H1 (cell line): ENCODE data around the gene KCNE1. TPM values are rescaled to one million over a fixed set of nuclear protein-coding genes. Genes with fewer than 3 reads are reported as not detected.

Experiments used
- CTCF ChIA-PET: fragments of 300-600 bp; sonication (Branson Sonifier 250); formaldehyde crosslinking; loops from one replicate; lab custom pipeline; 2021; ENCODE audit not compliant: partially characterized antibody; lab: Charles Lee
- POLR2A ChIA-PET: fragments of 300-600 bp; sonication (Branson Sonifier 250); formaldehyde crosslinking; loops from one replicate; lab custom pipeline; 2021; ENCODE audit warnings: inconsistent platforms; ENCODE audit not compliant: partially characterized antibody; lab: Charles Lee
- DNase-seq, 2 experiments: peaks; one replicate each; pipeline versions ENCODE4 v3.0.0 to v3.0.0-alpha.2; 2010 to 2022; ENCODE audit warnings: low spot score in 2 of 2, low read depth in 1 of 2, mixed read lengths in 1 of 2
- FAIRE-seq: peaks from 2 replicates; lab custom pipeline; 2011; peaks lifted over from hg19 to GRCh38; lab: Jason Lieb, UNC
- H2AFZ ChIP-seq: 2 replicates; pipeline ENCODE4 v1.8.1; 2012; ENCODE audit warnings: low read length, inconsistent platforms
- H2AK5ac ChIP-seq: 2 replicates; pipeline ENCODE4 v1.6.1; 2013; ENCODE audit warnings: low read depth, low read length
- H2BK120ac ChIP-seq: replicated peaks from 2 replicates; pipeline ENCODE3; 2013; ENCODE audit warnings: low read depth, low read length, inconsistent platforms
- H2BK12ac ChIP-seq: 2 replicates; pipeline ENCODE4 v1.6.1; 2013; ENCODE audit warnings: low read depth, low read length
- H2BK15ac ChIP-seq: 2 replicates; pipeline ENCODE4 v1.6.1; 2013; ENCODE audit warnings: low read length
- H2BK20ac ChIP-seq: 2 replicates; pipeline ENCODE4 v1.6.1; 2013; ENCODE audit warnings: low read length
- H2BK5ac ChIP-seq: 2 replicates; pipeline ENCODE4 v1.6.1; 2013; ENCODE audit warnings: low read depth, low read length
- H3K14ac ChIP-seq: 2 replicates; pipeline ENCODE4 v1.6.1; 2013; ENCODE audit warnings: inconsistent platforms; ENCODE audit not compliant: insufficient read length
- H3K18ac ChIP-seq: 2 replicates; pipeline ENCODE4 v1.6.1; 2013; ENCODE audit warnings: low read length; ENCODE audit errors: extremely low read depth
- H3K23ac ChIP-seq: 2 replicates; pipeline ENCODE4 v1.6.1; 2013; ENCODE audit warnings: inconsistent platforms; ENCODE audit not compliant: insufficient read length
- H3K23me2 ChIP-seq: 2 replicates; pipeline ENCODE4 v1.6.1; 2013; ENCODE audit warnings: low read depth, low read length
- H3K27ac ChIP-seq: 2 replicates; pipeline ENCODE4 v1.6.1; 2011; ENCODE audit warnings: low read depth, low read length, inconsistent platforms
- H3K27me3 ChIP-seq, 4 experiments: replicated peaks in 1 of 4; 1 replicate in 1 of 4; 2 replicates in 3 of 4; pipeline versions ENCODE4 v1.6.1 to v1.8.1; 2011 to 2013; ENCODE audit warnings: low read length in 3 of 4, mild to moderate bottlenecking in 3 of 4, inconsistent platforms in 2 of 4, mixed read lengths in 2 of 4, moderate library complexity in 1 of 4; ENCODE audit not compliant: control insufficient read depth in 3 of 4, insufficient read depth in 3 of 4; ENCODE audit errors: extremely low read depth in 1 of 4
- H3K36me3 ChIP-seq, 4 experiments: 2 replicates each; pipeline versions ENCODE4 v1.6.1 to v1.8.1; 2011 to 2013; ENCODE audit warnings: mild to moderate bottlenecking in 4 of 4, low read length in 3 of 4, moderate library complexity in 2 of 4, control low read depth in 1 of 4, inconsistent platforms in 1 of 4; ENCODE audit not compliant: insufficient read depth in 4 of 4, control insufficient read depth in 2 of 4
- H3K4ac ChIP-seq: replicated peaks from 2 replicates; pipeline ENCODE3; 2013; ENCODE audit warnings: low read length, low read depth, mixed read lengths, inconsistent platforms; ENCODE audit not compliant: insufficient read length
- H3K4me1 ChIP-seq, 4 experiments: replicated peaks in 1 of 4; 1 replicate in 1 of 4; 2 replicates in 3 of 4; pipeline versions ENCODE4 v1.6.1 to v1.8.1; 2011 to 2013; ENCODE audit warnings: low read length in 3 of 4, inconsistent platforms in 2 of 4, mixed read lengths in 1 of 4; ENCODE audit not compliant: insufficient read depth in 4 of 4, control insufficient read depth in 3 of 4
- H3K4me2 ChIP-seq, 2 experiments: 2 replicates each; pipeline versions ENCODE4 v1.6.1 to v1.8.1; 2011 to 2013; ENCODE audit warnings: low read depth in 2 of 2, low read length in 2 of 2, control low read depth in 1 of 2, inconsistent platforms in 1 of 2, mild to moderate bottlenecking in 1 of 2; ENCODE audit not compliant: insufficient read depth in 1 of 2
- H3K4me3 ChIP-seq, 4 experiments: fragments of 200-600, 300-600 bp in 1 of 4; sonication (generic), shearing (Covaris generic), sonication (Bioruptor Twin) in 1 of 4; 2 replicates each; pipeline versions ENCODE4 v1.5.1 to v1.8.1; 2011 to 2016; ENCODE audit warnings: low read length in 4 of 4, low read depth in 3 of 4, control low read depth in 2 of 4, inconsistent platforms in 2 of 4, mild to moderate bottlenecking in 2 of 4, mixed read lengths in 1 of 4, moderate library complexity in 1 of 4; ENCODE audit not compliant: insufficient read depth in 2 of 4; ENCODE audit errors: extremely low read depth in 1 of 4
- H3K56ac ChIP-seq: replicated peaks from 2 replicates; pipeline ENCODE3; 2013; ENCODE audit warnings: low read depth, mild to moderate bottlenecking, mixed read lengths, low read length, inconsistent platforms; ENCODE audit not compliant: insufficient read length
- H3K79me1 ChIP-seq: 2 replicates; pipeline ENCODE4 v1.6.1; 2013; ENCODE audit warnings: low read depth, low read length, control low read depth
- H3K79me2 ChIP-seq, 2 experiments: 2 replicates each; pipeline versions ENCODE4 v1.6.1 to v1.8.1; 2012 to 2013; ENCODE audit warnings: low read length in 2 of 2, mild to moderate bottlenecking in 2 of 2, inconsistent platforms in 1 of 2; ENCODE audit not compliant: insufficient read depth in 2 of 2, control insufficient read depth in 1 of 2
- H3K9ac ChIP-seq, 4 experiments: replicated peaks in 1 of 4; 1 replicate in 1 of 4; 2 replicates in 3 of 4; pipeline versions ENCODE4 v1.6.1 to v1.8.1; 2011 to 2013; ENCODE audit warnings: low read depth in 3 of 4, low read length in 3 of 4, control low read depth in 2 of 4, mild to moderate bottlenecking in 2 of 4, moderate library complexity in 2 of 4, inconsistent platforms in 1 of 4; ENCODE audit errors: extremely low read depth in 1 of 4
- H3K9me3 ChIP-seq, 2 experiments: 2 replicates each; pipeline versions ENCODE4 v1.6.1 to v1.8.1; 2012 to 2013; ENCODE audit warnings: mild to moderate bottlenecking in 2 of 2, moderate library complexity in 2 of 2, control low read depth in 1 of 2, inconsistent platforms in 1 of 2, low read depth in 1 of 2, low read length in 1 of 2, mixed read lengths in 1 of 2; ENCODE audit not compliant: insufficient read depth in 2 of 2
- H4K20me1 ChIP-seq, 2 experiments: replicated peaks in 1 of 2; 2 replicates each; pipeline versions ENCODE3 to v1.8.1; 2011 to 2013; ENCODE audit warnings: inconsistent platforms in 2 of 2, low read length in 2 of 2, mild to moderate bottlenecking in 1 of 2; ENCODE audit not compliant: insufficient read depth in 2 of 2, control insufficient read depth in 1 of 2
- H4K5ac ChIP-seq: 2 replicates; pipeline ENCODE4 v1.6.1; 2013; ENCODE audit warnings: low read length, low read depth, mixed read lengths, inconsistent platforms; ENCODE audit not compliant: insufficient read length
- H4K8ac ChIP-seq: 2 replicates; pipeline ENCODE4 v1.8.0; 2013; ENCODE audit warnings: mild to moderate bottlenecking, moderate library complexity, low read length, inconsistent platforms; ENCODE audit not compliant: insufficient read depth; ENCODE audit errors: extremely low read depth
- H4K91ac ChIP-seq: replicated peaks from 2 replicates; pipeline ENCODE3; 2013; ENCODE audit warnings: low read length, mixed read lengths, inconsistent platforms; ENCODE audit not compliant: insufficient read length
- BRCA1 ChIP-seq: IDR thresholded peaks from 2 replicates; pipeline ENCODE4 v1.6.1; 2012; ENCODE audit warnings: low read depth, low read length, improper control_type of control experiment
- CBX5 ChIP-seq: fragments of 300-800, 300-1000 bp; sonication (generic); IDR thresholded peaks from 2 replicates; pipeline ENCODE4 v1.7.1; 2016; ENCODE audit warnings: antibody characterized with exemption, low read length, low read depth
- CEBPB ChIP-seq: IDR thresholded peaks from 2 replicates; pipeline ENCODE4 v1.6.1; 2012; ENCODE audit warnings: low read depth, low read length
- CHD2 ChIP-seq: IDR thresholded peaks from 2 replicates; pipeline ENCODE4 v1.6.1; 2012; ENCODE audit warnings: low read length, improper control_type of control experiment
- EP300 ChIP-seq, 2 experiments: IDR thresholded peaks; 1 replicate in 1 of 2; 2 replicates in 1 of 2; pipeline ENCODE4 v1.6.1; 2011 to 2012; ENCODE audit warnings: low read depth in 2 of 2, low read length in 2 of 2, mild to moderate bottlenecking in 2 of 2, borderline replicate concordance in 1 of 2, inconsistent platforms in 1 of 2, moderate library complexity in 1 of 2
- EZH2 ChIP-seq: fragments of 200-600 bp; sonication (generic); IDR thresholded peaks from 2 replicates; pipeline ENCODE4 v1.7.1; 2012; ENCODE audit warnings: low read depth, mild to moderate bottlenecking, moderate library complexity, low read length, inconsistent platforms; ENCODE audit not compliant: severe bottlenecking
- HDAC2 ChIP-seq, 2 experiments: fragments of 300-600 bp in 1 of 2; sonication (generic) in 1 of 2; IDR thresholded peaks; 2 replicates each; pipeline ENCODE4 v1.6.1; 2011 to 2012; ENCODE audit warnings: low read depth in 2 of 2, low read length in 2 of 2, mild to moderate bottlenecking in 2 of 2, moderate library complexity in 2 of 2, borderline replicate concordance in 1 of 2, inconsistent platforms in 1 of 2
- JUND ChIP-seq: IDR thresholded peaks from 2 replicates; pipeline ENCODE4 v1.6.1; 2011; ENCODE audit warnings: mild to moderate bottlenecking, improper control_type of control experiment, low read length
- KDM4A ChIP-seq: IDR thresholded peaks from one replicate; pipeline ENCODE4 v1.7.1; 2012; ENCODE audit warnings: low read depth, mild to moderate bottlenecking, moderate library complexity, low read length, inconsistent platforms; ENCODE audit not compliant: severe bottlenecking
- RAD21 ChIP-seq, 2 experiments: IDR thresholded peaks in 1 of 2; conservative IDR thresholded peaks in 1 of 2; 2 replicates each; pipeline ENCODE4 v1.6.1; 2011; ENCODE audit warnings: low read depth in 2 of 2, low read length in 2 of 2, improper control_type of control experiment in 1 of 2, inconsistent platforms in 1 of 2, mild to moderate bottlenecking in 1 of 2, moderate library complexity in 1 of 2
- SIX5 ChIP-seq: IDR thresholded peaks from 2 replicates; pipeline ENCODE4 v1.6.1; 2011; ENCODE audit warnings: mild to moderate bottlenecking, low read depth, low read length
- SP4 ChIP-seq: IDR thresholded peaks from 2 replicates; pipeline ENCODE4 v1.6.1; 2012; ENCODE audit warnings: low read length, inconsistent platforms
- WGBS, 2 experiments: shearing (Covaris generic) in 1 of 2; methylation state at CpG; one replicate each; pipeline versions ENCODE4 v1.1.6 to v1.1.7; 2013 to 2015; ENCODE audit warnings: low lambda C conversion rate in 2 of 2, mixed read lengths in 2 of 2, inconsistent platforms in 1 of 2, low coverage in 1 of 2, missing lambda C conversion rate in 1 of 2; ENCODE audit not compliant: insufficient replicate concordance in 2 of 2, insufficient coverage in 1 of 2, insufficient read length in 1 of 2; ENCODE audit errors: extremely low coverage in 1 of 2, missing lambda C conversion rate in 1 of 2; 5-methylcytosine and 5-hydroxymethylcytosine counted together
- polyA plus RNA-seq, 7 experiments: library from polyadenylated mRNA; depleted of rRNA in 3 of 7; stranded (reverse) in 5 of 7; unstranded in 2 of 7; fragments of >200 nt in 5 of 7; fragments of 200-250 nt in 2 of 7; gene quantifications; 1 replicate in 5 of 7; 2 replicates in 1 of 7; 4 replicates in 1 of 7; pipeline versions ENCODE4 v1.2.1 to v1.2.3, GENCODE V29; 2011 to 2013; ENCODE audit warnings: missing spikeins in 2 of 7, mixed read lengths in 2 of 7
- total RNA-seq: library from RNA; stranded (reverse); fragmentation: NEBNext Ultra II Directional; extraction: Animal tissue kit (Norgen Biotek cat#: 25700); gene quantifications from 2 replicates; pipeline ENCODE4 v1.2.1, GENCODE V29; 2021
- TF ChIP-seq, protein P1 (sequence below): IDR thresholded peaks from 2 replicates; pipeline ENCODE4 v1.6.1; 2012; ENCODE audit warnings: inconsistent platforms

Gene KCNE1
- total and polyA plus RNA-seq, 2 of the 8 experiments (the other 6 are each of a cell fraction or from before 2014, with no cell fraction given), result 0.08 to 0.28 TPM

- Histone ChIP-seq H3K4me3 (no peak overlapping the region), H2BK12ac (no peak overlapping the region; the same call in 1 of the 2 replicates), H3K4me1 (peaks cover 8 to 19% (median 14%) of the 10 kb centered on the region in 4 experiments), H2BK20ac (no peak overlapping the region), H2BK120ac (no peak overlapping the region), H3K27me3 (no peaks in the 10 kb centered on the region; a peak in 2 of 7 replicates), H3K27ac (no peak overlapping the region), H4K20me1 (no peaks in the 10 kb centered on the region), H3K79me2 (no peaks in the 10 kb centered on the region), H3K9me3 (no peaks in the 10 kb centered on the region), H2AFZ (0 out of 2 replicates have a peak overlapping the region, but pooled peaks have one; percentile 8), H3K4me2 (peak overlapping the region in 1 of 2 experiments; percentile 40; a peak in 2 of 4 replicates), H3K9ac (no peak overlapping the region), H2BK5ac (no peak overlapping the region), H3K14ac (no peak overlapping the region), H3K79me1 (no peaks in the 10 kb centered on the region), H3K18ac (no peak overlapping the region), H4K5ac (no peak overlapping the region), H3K4ac (no peak overlapping the region), H3K23me2 (no peaks in the 10 kb centered on the region), H3K56ac (no peak overlapping the region), H3K36me3 (no peaks in the 10 kb centered on the region), H2BK15ac (no peak overlapping the region), H3K23ac (no peak overlapping the region), H4K91ac (no peak overlapping the region), H4K8ac (no peak overlapping the region), H2AK5ac (no peak overlapping the region)
- 81% methylated on average over 5 of the region's 5 CpGs; no CpG with 5 or more reads in 1 of the 2 experiments for WGBS, 2 experiments
- ChIA-PET CTCF (interaction anchor here (0.7 to 2.8 kb wide), 12 partner anchors 9 to 159 kb away, joined by 3 to 15 read pairs (median 4); no protein-coding TSS in a partner anchor), POLR2A (interaction anchor here (1.0 to 1.5 kb wide), 3 partner anchors 18 to 23 kb away, joined by 3 to 6 read pairs (median 3); no protein-coding TSS in a partner anchor)
- no peak for FAIRE-seq
- DNase-seq, result no peak
- TF ChIP-seq BRCA1 (no peak), HDAC2 (IDR thresholded peaks at IDR 0.05; ENCODE audit: borderline replicate concordance in 1 of 2, low read depth in 2 of 2, low read length in 2 of 2) (no peak), JUND (no peak), SIX5 (no peak), CEBPB (no peak), RAD21 (IDR thresholded peaks at IDR 0.05 in 1 of 2, conservative IDR thresholded peaks at IDR 0.05 in 1 of 2; ENCODE audit: low read depth in 2 of 2, low read length in 2 of 2) (no peak), EP300 (IDR thresholded peaks at IDR 0.05; ENCODE audit: borderline replicate concordance in 1 of 2, low read depth in 2 of 2, low read length in 2 of 2) (no peak), EZH2 (no peak), CHD2 (no peak), SP4 (no peak), CBX5 (no peak), KDM4A (no peak)
- TF ChIP-seq, protein P1, sequence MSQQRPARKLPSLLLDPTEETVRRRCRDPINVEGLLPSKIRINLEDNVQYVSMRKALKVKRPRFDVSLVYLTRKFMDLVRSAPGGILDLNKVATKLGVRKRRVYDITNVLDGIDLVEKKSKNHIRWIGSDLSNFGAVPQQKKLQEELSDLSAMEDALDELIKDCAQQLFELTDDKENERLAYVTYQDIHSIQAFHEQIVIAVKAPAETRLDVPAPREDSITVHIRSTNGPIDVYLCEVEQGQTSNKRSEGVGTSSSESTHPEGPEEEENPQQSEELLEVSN, result no peak
These were observed 14.2 kb upstream of the KCNE1 start for GRCh38 chr21:34526241-34526617.
